HepG2 (cell line): ENCODE measurements around the gene POTEJ. TPM values are rescaled to one million over a fixed set of nuclear protein-coding genes. Genes with fewer than 3 reads are reported as not detected.
"Not testable (repeated sequence)": the region's sequence is repeated elsewhere in the genome, so short reads cannot be mapped to it uniquely, and the experiment has no call there.

Experiments used
- ATAC-seq: fragments of 200-7000 bp; cut with Tn5 transposase; 3 replicates; pipeline ENCODE4 v1.9.1; 2020; ENCODE audit warnings: mild to moderate bottlenecking, moderate library complexity
- BruUV-seq: library from RNA; stranded (reverse); fragments of 400-500 nt; replicated peaks from 2 replicates; lab custom pipeline; 2021; lab: Mats Ljungman, UMichigan
- CTCF ChIA-PET: fragments of 300-600 bp; formaldehyde crosslinking; extraction: SDS; loops from one replicate; lab custom pipeline; 2021; ENCODE audit warnings: low total read pairs, inconsistent platforms, low intra/inter-chr PET ratio; lab: Yijun Ruan, JAX
- POLR2A ChIA-PET: fragments of 350-600 bp; sonication (Branson Sonifier 250); formaldehyde crosslinking; loops from one replicate; lab custom pipeline; 2020; ENCODE audit warnings: antibody characterized with exemption, inconsistent platforms; lab: Yijun Ruan, JAX
- DNase-seq: peaks from one replicate; pipeline ENCODE4 v3.0.0-alpha.2; 2015; ENCODE audit warnings: low spot score
- FAIRE-seq: peaks from 3 replicates; lab custom pipeline; 2011; peaks lifted over from hg19 to GRCh38; lab: Jason Lieb, UNC
- H2AFZ ChIP-seq: one replicate; pipeline ENCODE4 v1.6.1; 2011; ENCODE audit warnings: low read length, inconsistent platforms
- H3K27ac ChIP-seq: fragments of 300-600 bp; 3 replicates; pipeline ENCODE4 v1.8.0; 2011; ENCODE audit warnings: mixed run types, mild to moderate bottlenecking, mixed read lengths, low read length, inconsistent platforms; ENCODE audit not compliant: insufficient read depth; ENCODE audit errors: extremely low read length
- H3K27me3 ChIP-seq, 2 experiments: fragments of 200-600 bp in 1 of 2; 2 replicates in 1 of 2; 3 replicates in 1 of 2; pipeline versions ENCODE4 v1.6.0 to v1.8.0; 2011; ENCODE audit warnings: low read length in 2 of 2, mild to moderate bottlenecking in 2 of 2, moderate library complexity in 2 of 2, inconsistent platforms in 1 of 2; ENCODE audit not compliant: insufficient read depth in 2 of 2, control insufficient read depth in 1 of 2
- H3K36me3 ChIP-seq, 2 experiments: fragments of 200-600 bp in 1 of 2; replicated peaks in 1 of 2; 2 replicates in 1 of 2; 3 replicates in 1 of 2; pipeline versions ENCODE4 v1.5.1 to v1.8.0; 2011; ENCODE audit warnings: low read length in 2 of 2, inconsistent platforms in 1 of 2; ENCODE audit not compliant: insufficient read depth in 2 of 2, control insufficient read depth in 1 of 2
- H3K4me1 ChIP-seq: 2 replicates; pipeline ENCODE4 v1.5.1; 2012; ENCODE audit warnings: low read length, inconsistent platforms; ENCODE audit not compliant: insufficient read depth
- H3K4me2 ChIP-seq: 2 replicates; pipeline ENCODE4 v1.6.0; 2011; ENCODE audit warnings: low read depth, low read length, inconsistent platforms
- H3K4me3 ChIP-seq, 3 experiments: fragments of 200-600 bp in 1 of 3; sonication (generic), shearing (Covaris generic) in 1 of 3; replicated peaks in 1 of 3; 2 replicates each; pipeline ENCODE4 v1.5.1; 2011 to 2016; ENCODE audit warnings: low read length in 3 of 3, inconsistent platforms in 2 of 3, low read depth in 2 of 3, mild to moderate bottlenecking in 2 of 3, control low read depth in 1 of 3, mixed read lengths in 1 of 3; ENCODE audit not compliant: insufficient read depth in 1 of 3
- H3K79me2 ChIP-seq: one replicate; pipeline ENCODE4 v1.6.1; 2011; ENCODE audit warnings: low read length, inconsistent platforms; ENCODE audit not compliant: insufficient read depth
- H3K9ac ChIP-seq: 2 replicates; pipeline ENCODE4 v1.6.0; 2011; ENCODE audit warnings: mild to moderate bottlenecking, low read depth, low read length, inconsistent platforms; ENCODE audit not compliant: insufficient read depth
- H3K9me3 ChIP-seq: 2 replicates; pipeline ENCODE4 v1.5.1; 2012; ENCODE audit warnings: mild to moderate bottlenecking, low read length
- H4K20me1 ChIP-seq: 2 replicates; pipeline ENCODE4 v1.6.0; 2011; ENCODE audit warnings: inconsistent platforms, mild to moderate bottlenecking, low read length, moderate library complexity; ENCODE audit not compliant: insufficient read depth
- WGBS: methylation state at CpG from one replicate; pipeline ENCODE4 v1.1.6; 2017; ENCODE audit warnings: low lambda C conversion rate; 5-methylcytosine and 5-hydroxymethylcytosine counted together
- in situ Hi-C: cut with HindIII; loops from 2 replicates; pipeline ENCODE4 v1.10.0; 2017; ENCODE audit warnings: low pct_unique_long_range_greater_than_20kb; ENCODE audit not compliant: extremely low pct_ligation_motif_present
- intact Hi-C: fragments of 100-400 bp; cut with micrococcal nuclease; formaldehyde crosslinking; loops from one replicate; pipeline ENCODE4 v1.10.0; 2022; ENCODE audit not compliant: unreplicated experiment
- polyA plus RNA-seq, 8 experiments: library from polyadenylated mRNA; depleted of rRNA in 3 of 8; stranded (reverse) in 7 of 8; unstranded in 1 of 8; fragments of >200 nt; fragmentation: Illumina TruSeq in 4 of 8; extraction: Trizol in 4 of 8; gene quantifications; 2 replicates each; pipeline versions ENCODE4 v1.2.1 to v1.2.3, GENCODE V29; 2011 to 2016; ENCODE audit warnings: low read depth in 4 of 8, missing spikeins in 1 of 8, mixed read lengths in 1 of 8; ENCODE audit not compliant: insufficient read depth in 1 of 8
- total RNA-seq, 5 experiments: library from RNA; depleted of rRNA; stranded (reverse); fragments of >200 nt; fragmentation: Illumina TruSeq; extraction: Trizol; gene quantifications; 2 replicates each; pipeline ENCODE4 v1.2.3, GENCODE V29; 2016; ENCODE audit warnings: low read depth in 1 of 5

POTEJ gene
- total and polyA plus RNA-seq, 2 of the 13 experiments (the other 11 are each of a cell fraction or from before 2014, with no cell fraction given): 0.04 TPM; not detected in 1

DNA sequence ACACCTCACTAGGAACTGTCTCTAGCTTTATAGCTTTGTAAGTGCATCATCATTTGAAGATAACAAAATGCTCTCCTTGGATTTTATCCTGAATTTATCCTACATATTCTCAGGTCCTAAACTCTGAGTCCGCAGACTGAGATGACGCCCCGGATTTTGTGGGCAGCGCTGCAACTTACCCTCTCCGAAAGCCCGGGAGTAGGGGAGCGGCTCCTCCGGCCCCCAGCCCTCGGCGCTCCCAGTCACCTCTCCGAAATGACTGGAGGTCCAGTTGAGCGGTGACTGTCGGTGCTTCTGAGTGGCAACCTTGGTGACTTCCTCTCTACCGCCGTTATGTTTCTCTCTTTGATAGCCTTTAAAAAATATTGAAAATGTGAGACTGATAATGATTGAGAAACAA is 12.8 kb upstream of the POTEJ start:
- H3K79me2 ChIP-seq, DNase-seq, in situ Hi-C loops, H3K9ac ChIP-seq, H3K27me3 ChIP-seq, H3K9me3 ChIP-seq, H3K4me2 ChIP-seq, H4K20me1 ChIP-seq, intact Hi-C loops, H3K4me3 ChIP-seq, BruUV-seq, POLR2A ChIA-PET, ATAC-seq, H3K4me1 ChIP-seq, H3K36me3 ChIP-seq, CTCF ChIA-PET, FAIRE-seq, H3K27ac ChIP-seq, H2AFZ ChIP-seq: not testable (repeated sequence)
- 33% methylated on average over 15 of the region's 15 CpGs for WGBS

- CTCF ChIA-PET, H3K27ac ChIP-seq: not testable (repeated sequence)
Observed at GRCh38 chr2:130599393-130599792, 11.8 kb upstream of the POTEJ start, which contains the start of gene CFC1. TSS of gene CFC1 (minus strand) at chr2:130599575. CDS start at chr2:130599287, 288 bp downstream.

GRCh38 chr2:130599926-130600325 is 11.3 kb upstream of the POTEJ start:
- H3K79me2 ChIP-seq, POLR2A ChIA-PET, BruUV-seq, H3K4me1 ChIP-seq, H3K27ac ChIP-seq, FAIRE-seq, H3K9me3 ChIP-seq, ATAC-seq, H3K27me3 ChIP-seq, H3K4me2 ChIP-seq, H4K20me1 ChIP-seq, CTCF ChIA-PET, intact Hi-C loops, H3K9ac ChIP-seq, DNase-seq, H3K4me3 ChIP-seq, in situ Hi-C loops, H2AFZ ChIP-seq, H3K36me3 ChIP-seq: not testable (repeated sequence)
- 62% methylated on average over 8 of the region's 9 CpGs for WGBS

More at GRCh38 chr2:130599393-130599792, 11.8 kb upstream of the POTEJ start, which contains the start of gene CFC1:
- H3K4me2 ChIP-seq, H3K4me1 ChIP-seq, H4K20me1 ChIP-seq, DNase-seq, ATAC-seq, H3K4me3 ChIP-seq, H3K9ac ChIP-seq, FAIRE-seq, POLR2A ChIA-PET, H2AFZ ChIP-seq, H3K79me2 ChIP-seq, H3K9me3 ChIP-seq, in situ Hi-C loops, intact Hi-C loops, H3K27me3 ChIP-seq, H3K36me3 ChIP-seq, BruUV-seq: not testable (repeated sequence)
- no CpG with 5 or more reads among the region's 6 CpGs for WGBS

DNA sequence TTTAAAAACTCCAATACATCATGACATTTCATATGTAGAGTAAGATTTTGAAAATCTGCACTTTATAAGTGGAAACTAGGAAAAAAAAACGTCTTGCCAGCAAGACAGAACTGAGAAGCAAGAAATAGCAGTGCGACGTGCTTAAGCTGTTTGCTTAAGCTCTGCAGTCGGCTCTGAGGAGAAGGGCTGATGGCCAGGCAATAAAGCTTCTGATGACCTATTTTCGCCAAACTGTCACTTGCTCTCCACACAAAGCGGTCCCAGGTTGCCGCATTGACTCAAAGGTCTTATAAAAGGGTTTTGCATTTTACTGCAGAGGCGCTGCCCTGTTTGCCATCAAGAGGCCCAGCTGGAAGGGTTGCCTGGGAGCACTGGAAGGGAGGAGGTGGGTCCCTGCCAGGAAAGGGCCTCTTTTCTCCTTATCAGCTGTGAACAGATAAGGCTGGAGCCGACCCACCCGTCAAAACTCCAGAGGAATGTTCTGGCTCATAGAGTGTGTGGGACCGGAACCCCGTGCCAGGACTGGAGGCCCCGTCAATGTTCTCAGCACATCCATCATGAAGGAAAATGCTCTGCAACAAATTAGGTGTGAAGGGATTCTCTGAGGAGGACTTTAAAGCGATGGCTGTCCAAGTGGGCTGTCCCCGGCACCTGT is 9.5 kb upstream of the POTEJ start:
- H3K36me3 ChIP-seq, BruUV-seq, H3K4me1 ChIP-seq, ATAC-seq, H3K9me3 ChIP-seq, H3K9ac ChIP-seq, H3K27me3 ChIP-seq, POLR2A ChIA-PET, H3K79me2 ChIP-seq, FAIRE-seq, DNase-seq, H4K20me1 ChIP-seq, in situ Hi-C loops, intact Hi-C loops, H3K27ac ChIP-seq, CTCF ChIA-PET, H3K4me3 ChIP-seq, H3K4me2 ChIP-seq, H2AFZ ChIP-seq: not testable (repeated sequence)
- 27% methylated on average over 5 of the region's 15 CpGs for WGBS
